Measurements from ENCODE around the gene RRP1B. TPM values are rescaled to one million over a fixed set of nuclear protein-coding genes. Genes with fewer than 3 reads are reported as not detected.
"Not testable (repeated sequence)": the region's sequence is repeated elsewhere in the genome, so short reads cannot be mapped to it uniquely, and the experiment has no call there.

RRP1B gene
- total RNA-seq, 1 experiment from 2014 or later: 30.7 TPM

DNA sequence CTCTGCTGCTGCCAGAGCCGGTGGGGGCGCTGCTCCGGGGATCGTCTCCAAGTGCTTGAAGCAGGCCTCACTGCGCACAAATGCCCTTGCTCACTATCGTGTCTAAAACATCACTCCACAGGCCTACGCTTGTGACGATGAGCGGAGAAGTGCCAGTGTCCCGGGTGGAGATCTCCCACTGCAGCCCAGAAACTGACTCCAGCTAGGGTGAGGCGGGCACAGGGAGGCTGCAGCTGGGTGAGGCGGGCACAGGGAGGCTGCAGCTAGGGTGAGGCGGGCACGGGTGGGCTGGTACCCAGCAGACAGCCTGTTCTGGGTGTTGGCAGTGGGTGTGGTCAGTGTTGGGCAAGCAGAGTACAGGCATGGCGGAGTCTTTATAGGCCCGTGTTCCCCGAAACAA is 36.9 kb downstream of the RRP1B start:
- Histone ChIP-seq H3K4me3 (ENCODE audit: low read depth in 2 of 2, low read length in 2 of 2) (no peak overlapping the region), H3K9me3 (ENCODE audit: control insufficient read depth, insufficient read depth, low read depth, low read length) (no peaks in the 10 kb centered on the region), H3K27ac (ENCODE audit: low read length) (no peak overlapping the region), H3K27me3 (ENCODE audit: control insufficient read depth, insufficient read depth, low read length) (no peaks in the 10 kb centered on the region), H3K4me1 (ENCODE audit: control insufficient read depth, insufficient read depth, low read length) (no peaks in the 10 kb centered on the region), H3K36me3 (ENCODE audit: control insufficient read depth, insufficient read depth, low read length) (no peaks in the 10 kb centered on the region)
- BruUV-seq (replicated peaks): no TSS peak
- TF ChIP-seq POLR2AphosphoS5 (IDR thresholded peaks at IDR 0.05; ENCODE audit: low read depth, low read length): no peak
- no peak for TF ChIP-seq TCF7L2 (IDR thresholded peaks at IDR 0.05; ENCODE audit: low read depth, low read length)
- TF ChIP-seq, protein P1, sequence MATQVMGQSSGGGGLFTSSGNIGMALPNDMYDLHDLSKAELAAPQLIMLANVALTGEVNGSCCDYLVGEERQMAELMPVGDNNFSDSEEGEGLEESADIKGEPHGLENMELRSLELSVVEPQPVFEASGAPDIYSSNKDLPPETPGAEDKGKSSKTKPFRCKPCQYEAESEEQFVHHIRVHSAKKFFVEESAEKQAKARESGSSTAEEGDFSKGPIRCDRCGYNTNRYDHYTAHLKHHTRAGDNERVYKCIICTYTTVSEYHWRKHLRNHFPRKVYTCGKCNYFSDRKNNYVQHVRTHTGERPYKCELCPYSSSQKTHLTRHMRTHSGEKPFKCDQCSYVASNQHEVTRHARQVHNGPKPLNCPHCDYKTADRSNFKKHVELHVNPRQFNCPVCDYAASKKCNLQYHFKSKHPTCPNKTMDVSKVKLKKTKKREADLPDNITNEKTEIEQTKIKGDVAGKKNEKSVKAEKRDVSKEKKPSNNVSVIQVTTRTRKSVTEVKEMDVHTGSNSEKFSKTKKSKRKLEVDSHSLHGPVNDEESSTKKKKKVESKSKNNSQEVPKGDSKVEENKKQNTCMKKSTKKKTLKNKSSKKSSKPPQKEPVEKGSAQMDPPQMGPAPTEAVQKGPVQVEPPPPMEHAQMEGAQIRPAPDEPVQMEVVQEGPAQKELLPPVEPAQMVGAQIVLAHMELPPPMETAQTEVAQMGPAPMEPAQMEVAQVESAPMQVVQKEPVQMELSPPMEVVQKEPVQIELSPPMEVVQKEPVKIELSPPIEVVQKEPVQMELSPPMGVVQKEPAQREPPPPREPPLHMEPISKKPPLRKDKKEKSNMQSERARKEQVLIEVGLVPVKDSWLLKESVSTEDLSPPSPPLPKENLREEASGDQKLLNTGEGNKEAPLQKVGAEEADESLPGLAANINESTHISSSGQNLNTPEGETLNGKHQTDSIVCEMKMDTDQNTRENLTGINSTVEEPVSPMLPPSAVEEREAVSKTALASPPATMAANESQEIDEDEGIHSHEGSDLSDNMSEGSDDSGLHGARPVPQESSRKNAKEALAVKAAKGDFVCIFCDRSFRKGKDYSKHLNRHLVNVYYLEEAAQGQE (IDR thresholded peaks at IDR 0.05; ENCODE audit: insufficient read depth in 1 of 2, low read depth in 2 of 2, low read length in 1 of 2): no peak
- TF ChIP-seq SIN3A (IDR thresholded peaks at IDR 0.05; ENCODE audit: borderline replicate concordance, insufficient read depth, low read depth, low read length): no peak
- no peak for TF ChIP-seq CTCF (IDR thresholded peaks at IDR 0.05)
- in situ Hi-C loops (cut with HindIII; ENCODE audit: low pct_unique_long_range_greater_than_20kb, low sequenced_read_pairs): no loop called here
- ChIA-PET CTCF (no interaction called here), POLR2A (no interaction called here)
- ATAC-seq (no peak), DNase-seq (ENCODE audit: low read depth, low spot score) (no peak)
- intact Hi-C loops (cut with micrococcal nuclease; ENCODE audit: unreplicated experiment): no loop called here

- intact Hi-C loops (cut with micrococcal nuclease; ENCODE audit: unreplicated experiment): no loop called here
- in situ Hi-C loops (cut with HindIII; ENCODE audit: low pct_unique_long_range_greater_than_20kb, low sequenced_read_pairs): no loop called here
- no peaks in the 10 kb centered on the region for H3K36me3 ChIP-seq (ENCODE audit: control insufficient read depth, insufficient read depth, low read length)
- BruUV-seq (replicated peaks): no TSS peak
- H3K27ac ChIP-seq (ENCODE audit: low read length): no peak overlapping the region
- POLR2A ChIA-PET: no interaction called here
- no peak overlapping the region for H3K4me3 ChIP-seq (ENCODE audit: low read depth in 2 of 2, low read length in 2 of 2)
- no peaks in the 10 kb centered on the region for H3K27me3 ChIP-seq (ENCODE audit: control insufficient read depth, insufficient read depth, low read length)
- no peaks in the 10 kb centered on the region for H3K9me3 ChIP-seq (ENCODE audit: control insufficient read depth, insufficient read depth, low read depth, low read length)
- CTCF ChIA-PET: no interaction called here
- no peaks in the 10 kb centered on the region for H3K4me1 ChIP-seq (ENCODE audit: control insufficient read depth, insufficient read depth, low read length)
- ATAC-seq (no peak), DNase-seq (ENCODE audit: low read depth, low spot score) (no peak)
- TF ChIP-seq, protein P1 (IDR thresholded peaks at IDR 0.05; ENCODE audit: insufficient read depth in 1 of 2, low read depth in 2 of 2, low read length in 1 of 2): no peak
- TF ChIP-seq CTCF (IDR thresholded peaks at IDR 0.05): no peak
- no peak for TF ChIP-seq TCF7L2 (IDR thresholded peaks at IDR 0.05; ENCODE audit: low read depth, low read length)
- TF ChIP-seq POLR2AphosphoS5 (IDR thresholded peaks at IDR 0.05; ENCODE audit: low read depth, low read length): no peak
- TF ChIP-seq SIN3A (IDR thresholded peaks at IDR 0.05; ENCODE audit: borderline replicate concordance, insufficient read depth, low read depth, low read length): no peak
Observed at GRCh38 chr21:43697758-43698643, 38.6 kb downstream of the RRP1B start.

- POLR2A ChIA-PET; ATAC-seq; H3K36me3 ChIP-seq (ENCODE audit: control insufficient read depth, insufficient read depth, low read length); H3K27ac ChIP-seq (ENCODE audit: low read length); H3K4me3 ChIP-seq (ENCODE audit: low read depth in 2 of 2, low read length in 2 of 2); CTCF ChIA-PET; DNase-seq (ENCODE audit: low read depth, low spot score); H3K9me3 ChIP-seq (ENCODE audit: control insufficient read depth, insufficient read depth, low read depth, low read length); intact Hi-C loops (cut with micrococcal nuclease; ENCODE audit: unreplicated experiment); H3K4me1 ChIP-seq (ENCODE audit: control insufficient read depth, insufficient read depth, low read length); in situ Hi-C loops (cut with HindIII; ENCODE audit: low pct_unique_long_range_greater_than_20kb, low sequenced_read_pairs); BruUV-seq (replicated peaks); H3K27me3 ChIP-seq (ENCODE audit: control insufficient read depth, insufficient read depth, low read length): not testable (repeated sequence)
Observed at GRCh38 chr21:43699492-43699777, 40.1 kb downstream of the RRP1B start.

Measured in Panc1 (cell line).